ENCODE results near the gene SCAPER. TPM values are rescaled to one million over a fixed set of nuclear protein-coding genes. Genes with fewer than 3 reads are reported as not detected.

The SCAPER gene
- total and polyA plus RNA-seq, 2 of the 4 experiments (the other 2 are of a cell fraction) = 2.9 to 9.7 TPM

GRCh38 chr15:76467136-76467535 lies 438.0 kb downstream of the SCAPER start:
- H2AK5ac ChIP-seq (ENCODE audit: low read depth, low read length) = no peak overlapping the region

More at GRCh38 chr15:76467136-76467535, 438.0 kb downstream of the SCAPER start:
- Histone ChIP-seq H4K5ac (ENCODE audit: low read depth, low read length) (no peak overlapping the region), H3K79me1 (ENCODE audit: low read depth in 1 of 2, low read length in 2 of 2) (no peaks in the 10 kb centered on the region), H3K14ac (replicated peaks; ENCODE audit: low read depth, low read length) (no peak overlapping the region), H3K4me1 (ENCODE audit: control insufficient read depth, insufficient read depth, low read length) (no peaks in the 10 kb centered on the region), H2BK5ac (ENCODE audit: low read depth, low read length, poor library complexity, severe bottlenecking) (no peak overlapping the region), H2BK120ac (ENCODE audit: low read depth, low read length) (no peak overlapping the region), H4K20me1 (ENCODE audit: insufficient read depth, low read length) (no peaks in the 10 kb centered on the region), H4K8ac (ENCODE audit: low read depth in 2 of 2, low read length in 2 of 2) (no peak overlapping the region), H3K23ac (ENCODE audit: low read depth, low read length) (no peak overlapping the region), H3K4ac (ENCODE audit: low read depth, low read length) (no peak overlapping the region), H2AK9ac (replicated peaks; ENCODE audit: low read depth, low read length, poor library complexity) (no peak overlapping the region), H3K9me1 (ENCODE audit: insufficient read depth, low read length) (no peaks in the 10 kb centered on the region), H3K56ac (ENCODE audit: extremely low read depth, insufficient read depth, low read length) (no peak overlapping the region), H3K4me3 (ENCODE audit: insufficient read depth, low read depth, low read length) (no peak overlapping the region), H3K27me3 (ENCODE audit: control insufficient read depth, insufficient read depth, low read length) (no peaks in the 10 kb centered on the region), H3K4me2 (ENCODE audit: low read depth, low read length) (no peak overlapping the region), H3K36me3 (ENCODE audit: control insufficient read depth, insufficient read depth, low read length) (no peaks in the 10 kb centered on the region), H3K9me3 (ENCODE audit: control insufficient read depth, insufficient read depth, low read length) (peaks cover 2% of the 10 kb centered on the region; the same call in 1 of the 2 replicates), H2AFZ (replicated peaks; ENCODE audit: low read length, poor library complexity) (no peak overlapping the region), H4K91ac (ENCODE audit: insufficient read depth, low read depth, low read length) (no peak overlapping the region), H3K9ac (ENCODE audit: low read depth, low read length) (no peak overlapping the region), H3K27ac (ENCODE audit: insufficient read depth, low read length) (no peak overlapping the region), H3K18ac (ENCODE audit: low read depth, low read length) (no peak overlapping the region), H2BK20ac (ENCODE audit: low read depth, low read length) (no peak overlapping the region), H2BK15ac (ENCODE audit: low read depth, low read length) (no peak overlapping the region)
- no CpG with 5 or more reads among the region's 1 CpG for WGBS, 2 experiments (ENCODE audit: extremely low coverage in 2 of 2, insufficient read length in 1 of 2)
- dilution Hi-C loops (cut with HindIII; ENCODE audit: low sequenced_read_pairs, unreplicated experiment) = no loop called here
- ChIA-PET POLR2A (ENCODE audit: unreplicated experiment) (no interaction called here), CTCF (no interaction called here)
- DNase-seq (no peak), ATAC-seq (ENCODE audit: low read depth) (no peak)
- BruUV-seq (replicated peaks) = no TSS peak
- TF ChIP-seq RCOR1 (IDR thresholded peaks at IDR 0.05; ENCODE audit: insufficient replicate concordance, low read length) = no peak
- TF ChIP-seq USF2 (IDR thresholded peaks at IDR 0.05; ENCODE audit: low read depth, low read length) = no peak
- no peak for TF ChIP-seq POLR2A (IDR thresholded peaks at IDR 0.05; ENCODE audit: low read depth, low read length)
- TF ChIP-seq BHLHE40 (IDR thresholded peaks at IDR 0.05; ENCODE audit: low read depth, low read length) = no peak
- TF ChIP-seq CEBPB (IDR thresholded peaks at IDR 0.05; ENCODE audit: low read depth, low read length) = no peak
- TF ChIP-seq NFE2L2 (IDR thresholded peaks at IDR 0.05; ENCODE audit: low read depth, low read length) = no peak
- TF ChIP-seq ELK1 (IDR thresholded peaks at IDR 0.05; ENCODE audit: borderline replicate concordance, low read depth, low read length) = no peak
- no peak for TF ChIP-seq CHD1 (IDR thresholded peaks at IDR 0.05; ENCODE audit: low read depth, low read length)
- TF ChIP-seq MAFK (IDR thresholded peaks at IDR 0.05; ENCODE audit: low read depth, low read length) = no peak
- no peak for TF ChIP-seq MXI1 (IDR thresholded peaks at IDR 0.05; ENCODE audit: borderline replicate concordance, low read depth, low read length)
- no peak for TF ChIP-seq RAD21 (IDR thresholded peaks at IDR 0.05; ENCODE audit: low read length)
- no peak for TF ChIP-seq MAZ (IDR thresholded peaks at IDR 0.05; ENCODE audit: borderline replicate concordance, low read depth, low read length)
- intact Hi-C loops (cut with micrococcal nuclease) = no loop called here
- in situ Hi-C loops (cut with MboI; ENCODE audit: low sequenced_read_pairs) = no loop called here
